ENCODE data around the gene DPF1. TPM values are rescaled to one million over a fixed set of nuclear protein-coding genes. Genes with fewer than 3 reads are reported as not detected.

DPF1 gene
- total RNA-seq, 1 donor from 2014 or later, result 1.3 TPM

- TF ChIP-seq CTCF (conservative IDR thresholded peaks at IDR 0.05; ENCODE audit: low read depth, low read length), result no peak
- no peak overlapping the region for H3K4me3 ChIP-seq (ENCODE audit: low read depth, low read length)
- no peak for DNase-seq (ENCODE audit: low read depth)
Observed at GRCh38 chr19:38210458-38210987, 13.5 kb downstream of the DPF1 start.

GRCh38 chr19:38209671-38210457 lies 14.2 kb downstream of the DPF1 start:
- H3K4me3 ChIP-seq (ENCODE audit: low read depth, low read length), result no peak overlapping the region
- TF ChIP-seq CTCF (conservative IDR thresholded peaks at IDR 0.05; ENCODE audit: low read depth, low read length), result no peak
- no peak for DNase-seq (ENCODE audit: low read depth)

- no peak overlapping the region for H3K4me3 ChIP-seq (ENCODE audit: low read depth, low read length)
- no peak for TF ChIP-seq CTCF (conservative IDR thresholded peaks at IDR 0.05; ENCODE audit: low read depth, low read length)
Observed at GRCh38 chr19:38209152-38209551, 14.9 kb downstream of the DPF1 start.

GRCh38 chr19:38208571-38208970 lies 15.5 kb downstream of the DPF1 start:
- H3K4me3 ChIP-seq (ENCODE audit: low read depth, low read length), result no peak overlapping the region
- no peak for TF ChIP-seq CTCF (conservative IDR thresholded peaks at IDR 0.05; ENCODE audit: low read depth, low read length)
- no peak for DNase-seq (ENCODE audit: low read depth)

More at GRCh38 chr19:38209152-38209551, 14.9 kb downstream of the DPF1 start:
- no peak for DNase-seq (ENCODE audit: low read depth)

- no peak for DNase-seq (ENCODE audit: low read depth)
- TF ChIP-seq CTCF (conservative IDR thresholded peaks at IDR 0.05; ENCODE audit: low read depth, low read length), result no peak
Observed at GRCh38 chr19:38207543-38207942, 16.5 kb downstream of the DPF1 start.

GRCh38 chr19:38206928-38207327 lies 17.1 kb downstream of the DPF1 start:
- TF ChIP-seq CTCF (conservative IDR thresholded peaks at IDR 0.05; ENCODE audit: low read depth, low read length), result no peak
- no peak overlapping the region for H3K4me3 ChIP-seq (ENCODE audit: low read depth, low read length)
- no peak for DNase-seq (ENCODE audit: low read depth)

More at GRCh38 chr19:38207543-38207942, 16.5 kb downstream of the DPF1 start:
- no peak overlapping the region for H3K4me3 ChIP-seq (ENCODE audit: low read depth, low read length)
